GM06990 (cell line): ENCODE measurements around the gene SORBS1.

Experiments used
- DNase-seq: peaks from one replicate; pipeline ENCODE4 v3.0.0-alpha.2; 2011; ENCODE audit not compliant: insufficient read length; ENCODE audit errors: extremely low read depth
- H3K27me3 ChIP-seq: replicated peaks from 2 replicates; pipeline ENCODE4 v1.6.0; 2011; ENCODE audit warnings: low read length; ENCODE audit not compliant: control insufficient read depth, insufficient read depth
- H3K36me3 ChIP-seq: 2 replicates; pipeline ENCODE4 v1.5.1; 2011; ENCODE audit warnings: low read length; ENCODE audit not compliant: control insufficient read depth, insufficient read depth
- H3K4me3 ChIP-seq: replicated peaks from 2 replicates; pipeline ENCODE4 v1.5.1; 2011; ENCODE audit warnings: low read depth, mild to moderate bottlenecking, control low read depth, low read length
- CTCF ChIP-seq: IDR thresholded peaks from 2 replicates; pipeline ENCODE4 v1.5.1; 2011; ENCODE audit warnings: low read length, control low read depth, mild to moderate bottlenecking, inconsistent platforms; ENCODE audit not compliant: insufficient read depth, poor library complexity, severe bottlenecking

Gene SORBS1

DNA sequence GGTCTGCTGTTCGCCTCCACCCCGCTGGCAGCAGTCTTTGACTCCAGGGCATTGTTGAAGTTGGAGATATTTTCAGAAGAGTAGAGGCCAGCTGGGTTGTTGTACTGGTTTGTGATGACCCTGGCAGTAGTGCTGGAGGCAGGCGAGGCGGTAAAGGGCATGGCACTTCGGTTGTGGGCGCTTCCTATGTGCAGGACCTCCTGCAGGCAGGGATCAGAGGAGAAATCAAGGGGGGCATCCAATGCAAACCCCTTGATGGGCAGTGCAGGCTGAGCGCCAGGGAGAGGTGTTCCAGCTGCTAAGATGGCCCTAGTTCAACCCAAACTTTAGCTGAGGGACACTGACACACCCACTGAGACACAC, 297.3 kb downstream of the SORBS1 start:
- no peaks in the 10 kb centered on the region for H3K27me3 ChIP-seq
- no peak for TF ChIP-seq CTCF
- H3K4me3 ChIP-seq = no peak overlapping the region
- H3K36me3 ChIP-seq = peaks cover 41% of the 10 kb centered on the region
- DNase-seq = no peak

GRCh38 chr10:95262763-95263518, 298.2 kb downstream of the SORBS1 start:
- TF ChIP-seq CTCF = no peak
- Histone ChIP-seq H3K36me3 (peaks cover 37% of the 10 kb centered on the region), H3K27me3 (no peaks in the 10 kb centered on the region), H3K4me3 (no peak overlapping the region)
- no peak for DNase-seq

DNA sequence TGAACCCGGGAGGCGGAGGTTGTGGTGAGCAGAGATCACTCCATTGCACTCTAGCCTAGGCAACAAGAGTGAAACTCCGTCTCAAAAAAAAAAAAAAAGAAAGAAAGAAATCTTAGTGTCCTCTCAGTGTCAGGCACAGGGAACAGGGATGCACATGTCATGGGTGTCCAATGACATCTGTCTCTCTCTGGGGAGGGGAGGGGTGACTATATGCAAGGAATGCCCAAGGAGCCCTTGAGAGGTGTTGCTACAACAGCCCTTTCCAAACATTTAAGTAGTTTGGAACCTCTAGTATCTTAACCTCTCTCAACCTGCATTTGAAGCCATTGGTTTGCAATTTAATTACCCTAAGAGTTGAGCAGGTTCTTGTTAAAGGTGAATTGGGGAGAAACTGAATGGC, 299.2 kb downstream of the SORBS1 start:
- DNase-seq = no peak
- H3K36me3 ChIP-seq = peaks cover 39% of the 10 kb centered on the region
- no peak for TF ChIP-seq CTCF
- no peak overlapping the region for H3K4me3 ChIP-seq
- H3K27me3 ChIP-seq = no peaks in the 10 kb centered on the region
